ENCODE results near the gene DAB2IP. TPM values are rescaled to one million over a fixed set of nuclear protein-coding genes. Genes with fewer than 3 reads are reported as not detected.

DAB2IP gene
- total RNA-seq, 1 experiment from 2014 or later: 31.0 TPM

DNA sequence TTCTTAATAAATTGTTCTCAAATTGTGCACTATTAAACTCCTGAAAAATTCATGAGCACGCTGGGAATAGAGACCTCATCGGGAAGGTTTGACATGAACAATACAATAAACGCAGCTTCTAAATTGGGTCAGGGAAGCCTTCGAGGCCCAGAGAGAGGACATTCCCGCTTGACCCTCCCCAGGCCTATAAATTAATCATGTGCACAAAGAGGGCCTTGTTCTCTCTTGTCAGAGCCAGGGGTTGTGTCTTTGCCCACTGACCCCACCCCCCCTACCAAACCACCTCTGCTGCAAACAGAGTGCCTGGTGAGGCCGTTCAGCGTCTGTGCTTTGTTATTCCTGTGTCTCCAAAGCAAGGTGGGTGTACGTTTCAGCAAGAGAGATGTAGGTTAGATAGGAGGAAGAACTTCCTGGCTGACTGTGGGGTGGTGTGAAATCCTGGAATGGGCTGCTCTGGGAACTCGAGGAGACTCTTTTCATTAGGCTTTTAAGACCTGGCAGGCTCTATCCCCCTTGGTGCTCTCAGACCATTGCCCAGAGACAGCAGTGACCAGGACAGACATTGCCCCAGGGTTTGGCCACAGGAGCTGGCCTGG lies 18.2 kb upstream of the DAB2IP start (continued):
- TF ChIP-seq, protein P1, sequence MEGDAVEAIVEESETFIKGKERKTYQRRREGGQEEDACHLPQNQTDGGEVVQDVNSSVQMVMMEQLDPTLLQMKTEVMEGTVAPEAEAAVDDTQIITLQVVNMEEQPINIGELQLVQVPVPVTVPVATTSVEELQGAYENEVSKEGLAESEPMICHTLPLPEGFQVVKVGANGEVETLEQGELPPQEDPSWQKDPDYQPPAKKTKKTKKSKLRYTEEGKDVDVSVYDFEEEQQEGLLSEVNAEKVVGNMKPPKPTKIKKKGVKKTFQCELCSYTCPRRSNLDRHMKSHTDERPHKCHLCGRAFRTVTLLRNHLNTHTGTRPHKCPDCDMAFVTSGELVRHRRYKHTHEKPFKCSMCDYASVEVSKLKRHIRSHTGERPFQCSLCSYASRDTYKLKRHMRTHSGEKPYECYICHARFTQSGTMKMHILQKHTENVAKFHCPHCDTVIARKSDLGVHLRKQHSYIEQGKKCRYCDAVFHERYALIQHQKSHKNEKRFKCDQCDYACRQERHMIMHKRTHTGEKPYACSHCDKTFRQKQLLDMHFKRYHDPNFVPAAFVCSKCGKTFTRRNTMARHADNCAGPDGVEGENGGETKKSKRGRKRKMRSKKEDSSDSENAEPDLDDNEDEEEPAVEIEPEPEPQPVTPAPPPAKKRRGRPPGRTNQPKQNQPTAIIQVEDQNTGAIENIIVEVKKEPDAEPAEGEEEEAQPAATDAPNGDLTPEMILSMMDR (IDR thresholded peaks at IDR 0.05 in 2 of 3, conservative IDR thresholded peaks at IDR 0.05 in 1 of 3; ENCODE audit: borderline replicate concordance in 1 of 3, insufficient read depth in 1 of 3, low read depth in 2 of 3, low read length in 2 of 3): no peak
- no peak for TF ChIP-seq SIN3A (IDR thresholded peaks at IDR 0.05; ENCODE audit: low read depth)
- no peak for TF ChIP-seq SP1 (IDR thresholded peaks at IDR 0.05; ENCODE audit: low read depth)
- TF ChIP-seq YY1 (IDR thresholded peaks at IDR 0.05; ENCODE audit: extremely low read depth, insufficient replicate concordance, low read depth, low read length): no peak
- TF ChIP-seq ZNF274 (IDR thresholded peaks at IDR 0.05; ENCODE audit: low read depth, low read length): no peak
- no peak for TF ChIP-seq RAD21 (IDR thresholded peaks at IDR 0.05; ENCODE audit: low read depth)
- no peak for TF ChIP-seq SRF (IDR thresholded peaks at IDR 0.05; ENCODE audit: low read depth)

DNA sequence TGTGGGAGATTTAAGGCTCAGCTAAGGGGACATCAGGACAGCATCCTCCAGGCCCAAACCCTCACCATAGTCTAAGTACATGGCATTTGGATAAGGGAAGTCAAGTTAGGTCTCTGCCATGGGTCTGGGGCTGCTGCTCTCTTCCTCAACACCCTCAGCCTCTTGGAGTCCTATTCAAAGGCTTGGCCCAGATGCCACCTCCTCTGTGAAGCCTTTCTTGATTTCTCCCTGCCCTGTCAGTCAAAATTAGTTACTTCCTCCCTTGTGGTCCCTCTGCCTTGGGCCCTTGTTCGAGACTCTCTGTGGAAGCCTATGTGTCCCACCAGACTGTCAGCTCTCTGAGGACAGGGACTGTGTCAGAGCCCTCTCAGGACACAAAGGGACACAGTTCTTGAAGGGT lies 17.7 kb upstream of the DAB2IP start:
- BruUV-seq (replicated peaks): no TSS peak
- Histone ChIP-seq H3K36me3 (ENCODE audit: control insufficient read depth in 1 of 2, insufficient read depth in 2 of 2, low read length in 2 of 2) (no peaks in the 10 kb centered on the region), H3K4me1 (ENCODE audit: control insufficient read depth in 1 of 2, insufficient read depth in 2 of 2, low read length in 2 of 2) (peaks cover 16 to 25% of the 10 kb centered on the region in 2 experiments), H3K9me2 (ENCODE audit: insufficient read depth) (no peaks in the 10 kb centered on the region), H3K9ac (ENCODE audit: low read length) (no peak overlapping the region), H3K4me3 (replicated peaks in 1 of 2; ENCODE audit: low read depth in 1 of 2, low read length in 2 of 2) (no peak overlapping the region), H2AFZ (ENCODE audit: low read depth, low read length, poor library complexity, severe bottlenecking) (no peak overlapping the region), H3K79me2 (ENCODE audit: insufficient read depth, low read length) (no peaks in the 10 kb centered on the region; the same call in 1 of the 2 replicates), H4K20me1 (ENCODE audit: insufficient read depth) (no peaks in the 10 kb centered on the region), H3K9me3 (ENCODE audit: control insufficient read depth in 1 of 2, insufficient read depth in 1 of 2, low read depth in 1 of 2, low read length in 2 of 2) (no peaks in the 10 kb centered on the region), H3K27ac (ENCODE audit: low read depth, low read length) (no peak overlapping the region), H3K4me2 (ENCODE audit: low read length) (no peak overlapping the region), H3K27me3 (ENCODE audit: insufficient read depth, low read length) (no peaks in the 10 kb centered on the region)
- RAD21 ChIA-PET (ENCODE audit: low non-redundant PET in 1 of 2, low total read pairs in 2 of 2, uncharacterized antibody in 2 of 2, unreplicated experiment in 2 of 2): no interaction called here
- CTCF ChIA-PET: no interaction called here
- POLR2A ChIA-PET: no interaction called here
- DNase-seq (ENCODE audit: low read depth, low spot score) (no peak), ATAC-seq (no peak)
- intact Hi-C loops (cut with micrococcal nuclease): no loop called here
- TF ChIP-seq POLR2A (IDR thresholded peaks at IDR 0.05; ENCODE audit: borderline replicate concordance, extremely low read depth, insufficient read depth, insufficient read length) (no peak), ZFX (IDR thresholded peaks at IDR 0.05) (no peak), EZH2 (IDR thresholded peaks at IDR 0.05) (no peak), JUND (IDR thresholded peaks at IDR 0.05) (no peak), RAD21 (IDR thresholded peaks at IDR 0.05; ENCODE audit: low read depth) (no peak), TCF7L2 (IDR thresholded peaks at IDR 0.05; ENCODE audit: borderline replicate concordance, extremely low read depth, insufficient read depth, insufficient read length) (no peak)

Measured in HCT116 (cell line).